22Rv1 (cell line): Measurements from ENCODE around the gene RTL1.

Source experiments
- H3K27ac ChIP-seq: fragments of 450-650 bp; 2 replicates; pipeline ENCODE4 v1.5.1; 2017
- CTCF ChIP-seq: fragments of 450-650 bp; IDR thresholded peaks from 2 replicates; pipeline ENCODE4 v1.5.1; 2017; ENCODE audit warnings: mild to moderate bottlenecking
- ZFX ChIP-seq: fragments of 450-650 bp; IDR thresholded peaks from 2 replicates; pipeline ENCODE4 v1.6.1; 2017; ENCODE audit warnings: antibody characterized with exemption, borderline replicate concordance

RTL1 gene

GRCh38 chr14:100842799-100843198, 60.7 kb downstream of the RTL1 start:
- H3K27ac ChIP-seq = no peak overlapping the region
- no peak for TF ChIP-seq CTCF
- no peak for TF ChIP-seq ZFX

- no peak overlapping the region for H3K27ac ChIP-seq
- TF ChIP-seq ZFX = no peak
- TF ChIP-seq CTCF = no peak
Measured at GRCh38 chr14:100841761-100842403, 61.6 kb downstream of the RTL1 start.

GRCh38 chr14:100841066-100841760, 62.3 kb downstream of the RTL1 start:
- H3K27ac ChIP-seq = no peak overlapping the region

GRCh38 chr14:100840286-100841065, 63.0 kb downstream of the RTL1 start:
- no peak for TF ChIP-seq CTCF
- TF ChIP-seq ZFX = no peak
- no peak overlapping the region for H3K27ac ChIP-seq

More at GRCh38 chr14:100841066-100841760, 62.3 kb downstream of the RTL1 start:
- TF ChIP-seq CTCF (no peak), ZFX (no peak)

GRCh38 chr14:100839681-100840111, 63.8 kb downstream of the RTL1 start:
- no peak overlapping the region for H3K27ac ChIP-seq
- TF ChIP-seq ZFX = no peak
- TF ChIP-seq CTCF = no peak

- no peak for TF ChIP-seq ZFX
- H3K27ac ChIP-seq = no peak overlapping the region
Measured at GRCh38 chr14:100839315-100839585, 64.3 kb downstream of the RTL1 start.

- TF ChIP-seq CTCF = no peak
- TF ChIP-seq ZFX = no peak
Measured at GRCh38 chr14:100838493-100839314, 64.8 kb downstream of the RTL1 start.

More at GRCh38 chr14:100838493-100839314, 64.8 kb downstream of the RTL1 start:
- H3K27ac ChIP-seq = no peak overlapping the region
